Epithelial cell of proximal tubule (primary cell): ENCODE measurements around the gene TRIM44. TPM values are rescaled to one million over a fixed set of nuclear protein-coding genes. Genes with fewer than 3 reads are reported as not detected.

Experiments used
- DNase-seq: peaks from one replicate; pipeline ENCODE4 v3.0.0-alpha.2; 2011; ENCODE audit warnings: low read depth
- H3K4me3 ChIP-seq: 2 replicates; pipeline ENCODE4 v1.5.1; 2011; ENCODE audit warnings: low read depth, mild to moderate bottlenecking, low read length
- CTCF ChIP-seq: conservative IDR thresholded peaks from 2 replicates; pipeline ENCODE4 v1.5.1; 2012; ENCODE audit warnings: low read depth, mild to moderate bottlenecking, low read length
- total RNA-seq: library from RNA; depleted of rRNA; stranded (reverse); fragments of >200 nt; gene quantifications from 2 replicates; pipeline ENCODE4 v1.2.3, GENCODE V29; 2015

Gene TRIM44
- total RNA-seq, 1 donor from 2014 or later = 42.1 TPM

- no peak overlapping the region for H3K4me3 ChIP-seq
- DNase-seq = no peak
- TF ChIP-seq CTCF = no peak
These were observed 72.8 kb downstream of the TRIM44 start for GRCh38 chr11:35735411-35735810.

- TF ChIP-seq CTCF = no peak
- H3K4me3 ChIP-seq = no peak overlapping the region
- no peak for DNase-seq
These were observed 73.3 kb downstream of the TRIM44 start for GRCh38 chr11:35735903-35736302.

- no peak overlapping the region for H3K4me3 ChIP-seq
- TF ChIP-seq CTCF = no peak
- no peak for DNase-seq
These were observed 74.4 kb downstream of the TRIM44 start for GRCh38 chr11:35736952-35737351.

DNA sequence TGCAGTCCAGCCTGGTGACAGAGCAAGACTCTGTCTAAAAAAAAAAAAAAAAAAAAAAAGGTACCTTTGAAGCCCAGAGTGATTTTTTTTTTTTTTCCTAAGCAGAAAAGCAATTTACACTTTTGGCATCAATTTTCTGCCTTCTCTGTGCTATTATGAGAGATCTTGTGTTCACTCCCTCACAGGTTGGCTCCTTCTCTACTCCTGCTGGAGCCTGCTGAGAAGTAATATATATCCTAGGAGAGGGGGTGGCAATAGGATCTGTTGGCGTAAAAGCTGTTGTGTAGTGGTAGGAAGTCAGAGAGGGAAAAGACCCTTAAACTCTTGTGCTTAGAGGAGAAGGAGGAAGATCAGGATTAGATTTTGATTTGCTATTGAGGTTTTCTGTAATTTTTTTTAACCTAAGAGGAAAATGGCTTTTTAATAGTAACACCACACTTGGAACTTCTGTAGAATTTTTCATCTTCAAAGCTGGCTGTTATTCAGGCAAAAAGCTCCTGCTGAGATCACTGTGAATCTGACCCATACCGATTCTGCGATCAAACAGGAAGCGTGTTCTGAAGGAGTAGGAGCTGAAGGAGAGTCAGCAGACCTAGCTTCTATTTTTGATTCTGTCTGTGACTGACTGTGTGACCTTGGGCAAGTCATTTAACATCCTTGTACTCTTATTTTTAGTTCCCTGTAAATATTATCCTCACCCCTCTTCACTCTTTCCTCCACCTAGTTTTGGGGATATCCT, 77.7 kb downstream of the TRIM44 start:
- no peak for TF ChIP-seq CTCF
- no peak overlapping the region for H3K4me3 ChIP-seq
- DNase-seq = no peak

DNA sequence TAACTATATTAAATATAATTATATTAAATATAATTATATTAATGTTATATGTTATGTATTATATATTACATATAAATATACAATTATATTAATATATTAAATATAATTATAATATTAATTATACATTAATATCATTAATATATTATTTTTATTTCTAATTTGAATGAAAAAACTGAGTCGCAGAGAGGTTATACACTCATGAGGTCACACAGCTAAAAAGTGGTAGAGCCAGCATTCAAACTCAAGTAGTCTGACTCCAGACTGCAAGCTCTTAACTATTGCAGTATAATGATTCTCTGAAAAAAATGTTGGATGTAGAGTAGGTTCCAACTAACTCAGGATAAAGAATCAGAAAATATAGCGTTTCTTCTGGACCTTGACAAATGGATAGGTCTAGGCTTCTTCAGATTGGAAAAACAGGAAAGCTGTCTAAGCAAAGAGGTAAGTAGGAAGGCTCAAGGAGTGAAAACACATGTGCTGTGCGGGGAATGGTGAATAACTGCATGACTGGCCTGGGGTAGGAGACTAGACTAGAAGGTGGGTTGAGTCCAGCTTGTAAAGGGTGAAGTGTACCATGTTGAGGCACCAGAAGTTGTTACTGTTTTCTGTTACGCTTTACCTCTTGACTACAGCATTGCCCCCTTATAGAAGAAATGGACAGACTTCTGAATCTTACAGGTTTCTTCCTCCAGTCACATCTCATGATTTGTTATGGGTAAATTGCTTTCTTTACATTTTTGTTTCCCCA, 80.3 kb downstream of the TRIM44 start:
- no peak for TF ChIP-seq CTCF
- no peak overlapping the region for H3K4me3 ChIP-seq
- DNase-seq = no peak

DNA sequence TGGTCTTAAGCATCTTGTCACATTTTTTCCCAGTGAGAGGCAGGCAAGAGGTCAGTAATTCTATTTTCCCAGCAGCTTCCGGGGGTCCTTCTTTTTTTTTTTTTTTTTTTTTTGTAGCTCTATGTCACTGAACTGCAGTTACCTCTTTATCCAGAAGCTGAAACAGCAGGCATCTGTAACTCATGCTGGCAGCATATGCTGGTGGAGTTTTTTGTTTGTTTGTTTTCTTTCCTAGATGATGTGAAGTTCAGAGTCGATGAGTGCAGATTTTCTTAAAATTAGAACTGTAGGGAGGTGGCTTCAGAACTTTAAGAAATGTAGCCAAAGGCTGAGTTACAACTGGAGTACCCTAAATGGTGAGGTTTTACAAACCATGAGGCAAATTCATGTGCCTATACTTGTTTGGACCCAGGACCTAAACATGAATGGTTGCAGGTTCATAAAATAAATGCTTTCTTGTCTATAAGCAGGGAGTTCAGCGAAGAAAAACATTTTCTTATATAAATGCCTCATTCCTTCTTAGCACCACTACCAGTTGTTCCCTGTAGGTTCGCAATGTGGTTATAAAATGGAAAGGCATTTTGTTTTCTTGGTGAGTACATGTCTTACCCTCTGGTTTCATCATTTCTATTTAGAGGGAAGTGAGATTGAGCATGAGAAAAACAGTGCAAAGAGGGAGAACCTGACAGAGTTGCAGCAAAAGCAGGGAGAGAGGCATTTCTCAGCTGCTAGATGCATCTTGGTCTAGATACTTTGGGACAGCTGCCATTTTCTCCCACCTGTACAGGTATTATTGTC, 84.0 kb downstream of the TRIM44 start:
- no peak overlapping the region for H3K4me3 ChIP-seq
- DNase-seq = no peak
- TF ChIP-seq CTCF = no peak
